Germinal center (tissue), 1 donor: ENCODE results near the gene PYGO2.

Experiments
- DNase-seq: peaks from one replicate; pipeline ENCODE4 v3.0.0; 2012; ENCODE audit warnings: mixed read lengths, low spot score

Gene PYGO2, protein sequence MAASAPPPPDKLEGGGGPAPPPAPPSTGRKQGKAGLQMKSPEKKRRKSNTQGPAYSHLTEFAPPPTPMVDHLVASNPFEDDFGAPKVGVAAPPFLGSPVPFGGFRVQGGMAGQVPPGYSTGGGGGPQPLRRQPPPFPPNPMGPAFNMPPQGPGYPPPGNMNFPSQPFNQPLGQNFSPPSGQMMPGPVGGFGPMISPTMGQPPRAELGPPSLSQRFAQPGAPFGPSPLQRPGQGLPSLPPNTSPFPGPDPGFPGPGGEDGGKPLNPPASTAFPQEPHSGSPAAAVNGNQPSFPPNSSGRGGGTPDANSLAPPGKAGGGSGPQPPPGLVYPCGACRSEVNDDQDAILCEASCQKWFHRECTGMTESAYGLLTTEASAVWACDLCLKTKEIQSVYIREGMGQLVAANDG

DNA sequence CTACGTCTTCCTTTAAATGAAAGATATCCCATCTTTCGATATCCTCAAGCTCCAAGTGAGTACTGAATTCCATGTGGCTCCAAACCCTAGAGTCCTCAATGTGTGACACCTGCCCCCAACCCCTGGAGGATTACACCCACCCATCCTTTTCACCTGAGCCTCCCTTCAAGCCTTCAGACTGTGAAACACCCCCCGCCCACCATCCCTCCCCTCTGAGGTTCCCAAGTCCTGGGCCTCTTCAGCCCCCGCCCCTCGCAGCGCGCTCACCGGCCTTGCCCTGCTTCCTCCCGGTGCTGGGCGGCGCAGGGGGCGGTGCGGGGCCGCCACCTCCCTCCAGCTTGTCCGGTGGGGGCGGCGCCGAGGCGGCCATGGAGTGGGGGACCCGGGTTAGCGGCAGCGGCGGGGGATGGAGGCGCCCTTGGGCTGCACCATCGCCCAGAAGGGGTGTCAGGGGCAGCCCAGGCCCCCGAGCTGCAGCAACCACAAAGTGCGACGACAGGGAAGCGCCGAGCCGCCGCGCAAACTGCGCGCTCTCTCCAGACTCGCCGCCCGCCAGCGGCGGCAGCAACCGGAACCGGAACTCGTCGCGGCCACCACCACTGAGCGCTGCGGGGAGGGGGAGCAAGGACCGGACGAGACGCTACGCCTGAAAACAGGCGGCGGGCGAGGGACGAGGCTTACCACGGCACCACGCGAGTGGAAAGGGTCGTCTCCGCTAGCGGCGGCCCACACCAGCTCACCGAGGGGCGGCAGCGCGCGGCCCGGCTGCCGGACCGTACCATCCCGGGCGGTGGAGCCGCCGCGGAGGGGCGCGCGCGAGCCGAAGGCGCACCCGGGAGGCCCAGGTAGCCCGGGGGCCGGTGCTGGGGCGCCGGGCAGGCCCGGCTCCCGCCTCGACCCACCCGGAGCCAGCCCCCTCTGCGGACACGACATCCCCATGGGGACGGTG, at the start of gene PYGO2:
Gene PYGO2 (minus strand): TSS at position 576 of the 949 bp plus-strand sequence. CDS start 206 bp downstream, at position 370.
- peak; percentile 81 for DNase-seq

DNA sequence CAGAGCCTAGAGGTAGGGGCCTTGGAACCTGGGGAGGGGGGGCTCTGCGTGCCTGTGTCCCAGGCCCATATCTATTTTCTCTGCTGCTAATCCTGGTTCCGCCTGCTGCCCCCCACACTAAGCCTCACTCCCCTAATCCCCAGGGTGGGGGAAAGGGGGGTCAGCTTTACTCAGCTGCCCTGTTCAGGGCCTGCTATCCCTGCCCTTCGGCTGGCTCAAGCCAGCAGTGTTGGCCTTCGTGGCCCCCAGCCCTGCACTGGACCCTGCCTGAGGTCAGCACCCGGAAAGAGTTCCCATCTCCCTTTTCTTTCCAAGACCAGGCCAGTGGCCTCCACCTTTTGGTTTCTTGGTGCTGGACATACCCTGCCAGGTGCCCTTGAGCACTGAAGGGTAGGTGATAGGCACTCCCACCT, 49.4 kb upstream of the PYGO2 start:
- DNase-seq = no peak

DNA sequence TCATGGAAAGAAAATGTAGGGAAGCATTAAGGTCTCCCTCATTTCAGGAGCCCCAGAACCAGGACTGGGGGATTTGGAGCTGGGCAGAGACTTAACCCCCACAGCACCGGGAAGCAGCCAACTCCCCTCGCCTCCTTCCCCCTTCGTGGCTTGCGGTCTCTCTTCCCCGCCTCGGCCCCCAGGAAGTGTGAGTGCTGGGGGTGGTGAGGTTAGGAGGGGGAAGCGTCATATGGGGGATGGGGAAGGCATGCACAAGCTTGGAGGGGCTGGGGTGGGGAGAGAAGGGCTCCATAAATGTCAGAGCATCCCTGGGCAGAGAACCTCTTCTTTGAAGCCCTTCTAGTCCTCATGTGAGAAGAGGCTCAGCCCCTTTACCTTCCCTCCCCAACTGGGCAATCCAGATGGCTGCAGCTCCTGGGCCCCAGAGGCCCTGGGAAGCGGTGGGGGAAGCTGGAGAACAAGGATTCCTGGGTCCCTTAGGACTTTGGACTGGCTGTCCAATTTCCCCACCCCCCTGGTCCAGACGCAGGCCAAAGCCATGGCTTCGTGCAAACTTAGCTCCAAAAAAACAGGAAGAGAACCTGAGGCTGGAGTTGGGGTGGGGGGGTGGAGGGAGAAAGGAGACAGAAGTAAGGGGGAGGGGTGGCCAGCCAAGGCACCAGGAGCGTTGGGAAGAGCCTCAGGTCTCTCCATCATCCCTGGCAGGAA, 48.8 kb upstream of the PYGO2 start:
- no peak for DNase-seq

DNA sequence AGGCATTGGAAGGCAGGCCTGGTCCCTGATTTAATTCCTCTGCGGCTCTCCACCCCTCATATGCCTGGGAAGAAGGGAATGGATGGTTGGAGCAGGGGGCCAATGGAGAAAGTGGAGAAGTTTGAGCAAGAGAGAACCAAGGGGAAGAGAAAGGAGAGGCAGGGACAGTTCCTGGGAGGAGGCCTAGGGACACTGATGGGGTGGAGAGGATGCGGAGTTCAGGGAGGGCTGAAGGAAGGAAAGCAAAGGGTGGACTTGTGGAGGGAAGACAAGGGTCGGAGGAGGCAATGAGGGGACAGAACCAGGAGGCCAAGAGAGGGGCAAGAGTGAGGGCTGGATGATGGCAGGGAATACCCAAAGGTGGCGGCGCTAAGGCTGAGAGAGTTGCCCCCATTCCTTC, 48.2 kb upstream of the PYGO2 start:
- DNase-seq = no peak

DNA sequence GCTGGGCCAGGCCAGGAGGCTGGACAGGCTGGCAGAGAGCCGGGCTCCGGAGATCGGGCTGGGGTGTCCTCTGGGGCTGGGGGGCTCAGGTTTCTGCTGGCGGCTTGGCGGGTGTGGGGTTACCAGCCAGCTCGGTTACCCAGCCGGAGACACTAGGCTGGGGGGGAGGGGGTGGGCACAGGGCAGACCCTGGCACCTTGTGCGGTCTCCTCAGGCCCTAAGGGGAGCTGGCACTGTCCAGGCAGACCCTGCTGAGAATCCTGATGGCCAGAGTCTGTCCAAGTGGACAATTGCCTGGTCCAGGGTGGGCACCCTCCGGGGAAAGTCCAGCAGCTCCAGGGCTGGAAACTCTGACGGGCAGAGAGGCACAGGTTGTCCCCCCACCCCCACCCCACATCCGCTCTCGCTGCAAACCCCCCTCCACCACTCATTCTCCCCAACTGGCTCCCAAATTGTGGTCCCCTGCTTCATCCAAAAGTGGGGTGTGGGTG, 47.7 kb upstream of the PYGO2 start:
- no peak for DNase-seq

DNA sequence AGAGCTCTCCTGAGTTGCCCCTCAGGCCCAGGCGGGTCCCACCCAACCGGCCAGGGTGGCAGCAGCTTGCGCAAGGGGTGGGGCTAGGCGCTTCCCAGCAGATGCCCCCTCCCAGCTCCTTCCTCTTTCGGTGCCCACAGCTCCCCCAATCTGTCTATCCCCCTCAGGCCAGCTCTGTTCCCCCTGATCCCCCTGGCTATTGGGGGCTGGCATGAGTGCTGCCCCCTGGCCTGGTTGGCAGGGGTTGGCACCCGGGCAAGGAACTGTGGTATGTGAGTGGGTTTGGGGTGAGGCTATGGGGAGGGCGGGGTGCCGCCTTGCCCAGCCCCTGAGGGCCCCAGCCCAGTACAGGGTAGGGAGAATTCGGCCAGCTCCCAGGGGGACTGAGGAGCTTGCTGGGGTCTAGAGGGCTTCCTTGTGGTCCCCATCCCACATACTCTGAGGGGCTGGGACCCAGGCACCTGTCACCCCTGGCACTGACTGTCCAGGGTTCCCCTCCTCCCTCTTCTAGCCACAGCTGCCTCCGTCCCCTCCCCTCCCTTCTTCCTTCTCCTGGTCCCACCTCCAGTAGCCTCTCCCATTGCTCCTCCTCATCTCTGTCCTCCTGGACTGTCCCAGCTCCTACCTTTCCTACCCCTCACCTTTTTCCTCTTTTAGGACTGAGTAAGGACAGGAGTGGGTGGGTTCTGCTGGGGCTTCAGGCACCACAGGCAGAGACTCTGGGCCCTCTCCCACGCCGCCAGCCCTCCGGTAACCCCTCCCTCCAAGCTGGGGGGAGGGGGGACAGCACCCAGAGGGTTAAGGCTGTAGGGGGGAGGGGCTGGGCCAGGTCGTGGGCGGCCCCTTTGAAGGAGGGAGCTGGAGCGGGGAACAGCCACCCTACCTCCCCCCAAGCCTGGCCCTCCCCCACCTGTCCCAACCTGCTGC, 46.7 kb upstream of the PYGO2 start:
- no peak for DNase-seq

DNA sequence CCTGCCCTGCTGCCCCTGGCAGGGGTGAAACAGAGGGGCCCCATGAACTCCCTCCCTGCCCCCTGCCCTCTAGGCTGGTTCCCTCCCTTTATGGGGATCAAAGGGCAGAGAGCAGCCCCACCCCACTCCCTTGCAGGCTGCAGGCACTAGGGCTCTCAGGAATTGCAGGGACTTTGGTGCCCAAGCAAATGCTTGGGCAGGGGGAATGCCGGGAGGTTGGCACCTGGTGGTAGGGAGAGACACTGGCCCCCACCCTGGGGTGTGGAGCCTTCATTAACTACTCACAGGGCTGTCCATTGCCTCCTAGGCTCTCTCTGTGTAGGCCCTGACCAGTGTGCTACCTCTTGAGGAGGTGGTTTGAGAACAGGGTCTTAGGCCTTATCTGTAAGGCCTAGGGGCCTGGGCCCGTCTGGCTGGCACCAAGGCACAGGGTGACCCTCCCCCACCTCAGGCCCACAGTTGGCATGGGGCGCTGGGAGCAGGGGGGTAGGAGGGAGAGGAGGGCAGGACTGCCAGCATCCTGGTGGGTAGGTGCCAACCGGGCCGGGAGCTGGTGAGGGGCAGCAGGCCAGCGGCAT, 45.8 kb upstream of the PYGO2 start:
- no peak for DNase-seq

DNA sequence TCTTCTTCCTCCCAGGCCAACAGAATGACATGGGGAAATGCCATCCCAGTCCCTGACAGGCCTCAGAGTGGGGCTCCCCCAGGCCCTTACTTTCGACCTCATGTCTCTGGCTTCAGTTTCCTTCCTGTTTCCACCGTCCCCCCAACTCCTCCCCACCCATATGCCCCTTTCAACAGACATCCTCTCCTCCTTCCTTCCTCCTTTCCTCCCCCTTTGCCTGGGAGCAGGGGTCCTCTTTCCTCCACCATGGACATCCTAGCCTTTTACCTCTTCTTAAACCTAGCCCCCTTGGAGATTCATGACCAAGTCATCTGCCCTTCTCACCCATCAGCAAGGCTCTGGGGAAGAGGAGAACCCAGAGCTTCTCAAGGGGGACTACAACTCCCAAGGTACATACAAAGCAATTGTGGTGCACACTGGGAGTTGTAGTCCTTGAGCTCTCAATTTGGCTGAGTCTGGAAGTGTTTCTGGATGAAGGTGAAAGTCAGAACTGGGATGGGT, 45.1 kb upstream of the PYGO2 start:
- DNase-seq = peak; percentile 49

DNA sequence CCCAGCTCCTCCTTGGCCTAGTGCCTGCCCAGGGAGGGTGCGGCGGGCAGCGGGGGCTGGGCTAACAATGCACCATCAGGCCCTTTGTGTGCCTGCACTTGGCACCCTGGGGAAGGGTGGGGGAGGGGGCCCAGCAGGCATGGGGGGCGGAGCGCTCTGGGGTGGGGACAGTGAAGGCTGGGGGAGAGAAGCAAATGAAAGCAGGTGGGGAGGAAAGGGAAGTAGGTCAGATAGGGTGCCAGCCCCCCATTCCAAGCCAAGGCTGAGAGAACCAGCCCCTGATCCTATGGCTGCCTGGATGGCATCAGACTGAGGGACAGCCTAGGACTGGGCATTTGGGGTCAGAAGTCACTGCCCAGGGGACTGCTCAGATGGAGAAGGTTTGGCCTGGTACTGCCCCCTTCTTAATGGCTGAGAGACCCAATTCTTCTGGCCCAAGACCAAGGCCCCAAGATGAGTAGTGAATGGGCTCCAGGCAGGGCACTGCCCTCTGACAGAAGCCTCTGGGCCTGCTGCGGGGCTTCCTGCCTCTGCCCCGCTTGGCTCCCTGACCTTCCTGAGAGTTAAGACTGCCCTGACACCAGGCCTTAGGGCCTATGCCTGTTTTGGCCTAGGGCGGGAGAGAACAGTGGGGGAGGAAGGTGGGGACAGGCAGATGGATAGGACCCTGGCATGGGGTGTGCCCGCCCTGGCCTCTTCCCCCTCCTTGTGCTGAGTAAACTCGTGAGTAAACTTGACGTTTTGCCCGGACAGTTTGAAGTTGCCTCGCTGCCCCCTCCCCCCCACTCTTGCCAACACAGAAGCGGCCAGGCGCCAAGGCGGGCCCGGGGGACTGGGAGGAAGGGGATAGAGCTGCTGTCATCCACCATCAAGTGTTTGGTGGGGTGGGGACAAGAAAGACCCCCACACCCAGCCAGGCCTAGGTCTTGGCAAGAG, 43.8 kb upstream of the PYGO2 start:
- DNase-seq = peak; percentile 73

DNA sequence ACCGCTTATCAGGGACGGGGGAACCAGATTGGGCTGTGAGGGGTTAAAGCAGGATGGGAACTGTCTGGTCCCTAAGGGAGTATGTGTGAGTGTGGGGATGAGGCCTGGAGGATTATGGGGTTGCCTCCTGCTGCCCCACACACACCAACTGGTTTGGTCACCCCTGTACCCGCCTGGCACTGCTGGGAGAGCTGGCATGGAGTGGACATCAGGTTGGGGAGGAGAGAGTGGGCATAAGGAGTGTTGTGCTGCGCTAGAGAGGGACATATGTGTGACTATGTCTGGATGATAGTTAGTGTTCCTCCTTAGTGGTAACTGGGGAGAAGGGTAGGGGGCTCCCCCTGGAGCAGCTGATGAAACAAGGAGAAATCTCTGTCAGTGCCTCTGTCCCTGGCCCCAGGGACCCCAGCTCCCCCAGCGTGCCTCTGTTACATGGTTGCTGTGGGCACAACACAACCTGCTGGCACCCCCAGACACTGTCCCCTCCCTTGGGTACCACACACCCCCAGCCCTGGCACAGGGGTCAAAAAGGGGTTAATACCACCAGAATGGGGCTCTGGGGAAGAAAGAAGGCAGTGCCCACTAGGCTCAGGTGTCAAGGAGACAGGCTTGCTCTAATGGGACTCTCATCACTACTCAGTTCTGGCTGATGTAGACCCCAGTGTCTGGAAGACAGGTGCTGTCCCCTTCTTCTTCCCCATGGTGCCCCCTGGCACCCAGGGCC, 42.9 kb upstream of the PYGO2 start:
- no peak for DNase-seq

DNA sequence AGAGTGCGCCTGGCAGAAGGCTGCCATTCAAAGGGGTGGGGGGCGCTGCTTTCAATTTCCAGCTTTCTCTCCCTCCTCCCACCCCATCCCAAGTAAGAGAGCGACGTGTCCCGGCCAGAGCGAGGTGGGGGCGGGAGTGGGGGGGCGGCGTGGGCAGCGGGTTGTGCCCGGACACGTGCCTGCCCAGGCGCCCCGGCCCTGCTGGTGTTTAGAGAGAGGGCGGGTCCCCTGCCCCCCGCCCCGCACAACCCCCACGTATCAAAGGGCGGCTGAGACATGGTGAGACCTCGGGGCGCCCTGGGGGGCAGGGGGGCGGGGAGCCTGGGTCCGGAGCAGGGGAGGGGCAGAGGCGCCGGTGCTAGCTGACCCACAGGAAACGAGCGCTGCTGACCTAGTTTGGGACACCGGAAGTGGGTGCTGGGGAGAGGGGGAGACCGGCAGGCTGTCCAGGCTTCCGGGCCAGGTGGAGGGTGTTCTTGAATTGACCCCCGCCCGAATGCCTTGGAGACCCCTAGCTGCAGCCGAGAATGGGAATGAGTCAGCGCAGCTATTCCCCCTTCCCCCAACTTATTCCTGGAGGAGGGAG, 42.3 kb upstream of the PYGO2 start:
- no peak for DNase-seq

DNA sequence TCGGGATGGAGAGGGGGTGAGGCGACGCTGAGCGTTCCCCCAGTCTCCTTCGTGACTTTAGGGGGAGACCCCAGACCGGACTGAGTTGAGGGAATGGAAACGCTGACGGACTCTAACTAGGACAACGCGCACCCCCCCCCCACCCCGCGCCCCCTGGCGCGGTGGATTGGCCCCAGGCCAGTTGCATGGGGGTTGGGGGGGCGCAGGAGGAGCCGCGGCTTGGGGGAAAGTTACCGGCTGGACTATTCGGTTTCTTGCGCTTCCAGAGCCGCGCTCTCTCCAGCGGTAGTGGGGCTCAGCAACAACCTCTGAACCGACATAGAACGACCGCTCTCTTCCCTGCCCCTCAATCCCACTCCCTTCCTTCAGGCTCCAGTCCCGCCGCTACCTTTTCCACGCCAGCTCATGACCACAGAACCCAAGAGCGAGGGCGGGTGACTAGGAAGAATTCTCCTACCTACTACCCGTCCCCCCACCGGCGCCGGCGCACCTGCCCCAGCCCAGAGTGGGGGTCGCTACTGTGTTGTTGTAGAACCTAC, 41.7 kb upstream of the PYGO2 start:
- DNase-seq = no peak

DNA sequence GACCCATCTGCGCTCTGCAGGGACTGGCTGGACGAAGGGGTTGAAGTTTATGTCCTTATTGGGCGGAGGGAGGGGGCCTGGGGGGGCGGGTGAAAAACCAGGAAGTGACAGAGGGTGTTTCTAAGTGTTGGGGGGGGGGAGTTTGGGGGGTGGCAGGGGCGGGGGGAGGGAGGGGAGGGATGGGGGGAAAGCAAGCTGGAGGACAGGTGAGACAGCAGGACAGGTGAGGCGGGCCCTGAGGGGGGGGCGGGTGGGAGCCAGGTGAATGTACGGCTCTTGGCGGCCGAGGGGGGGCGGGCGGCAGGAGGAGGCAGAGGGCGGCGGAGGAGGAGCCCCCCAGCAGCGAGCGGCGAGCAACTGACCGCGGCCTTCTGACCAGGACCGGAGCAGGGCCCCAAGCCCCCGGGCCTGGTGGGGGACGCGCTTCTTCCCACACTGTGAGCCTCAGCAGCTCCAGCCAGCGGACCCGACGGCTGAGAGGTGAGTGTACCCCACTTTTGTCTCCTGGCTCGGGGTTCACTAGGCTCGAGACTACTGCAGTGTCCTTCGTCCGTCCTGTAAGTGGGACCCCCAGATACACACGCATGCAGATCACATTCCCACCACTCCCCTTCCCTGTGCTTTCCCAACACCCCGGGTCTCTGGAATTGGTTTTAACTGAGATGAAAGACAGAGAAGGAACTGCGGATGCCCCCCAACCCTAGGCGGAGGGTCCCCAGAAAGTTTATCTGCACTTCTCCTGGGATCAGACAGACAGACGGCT, 41.1 kb upstream of the PYGO2 start, which contains the start of gene ZBTB7B:
Gene ZBTB7B (plus strand): TSS at position 339 of the 763 bp plus-strand sequence. CDS start 11,859 bp downstream, outside the sequence.
- DNase-seq = peak; percentile 52

DNA sequence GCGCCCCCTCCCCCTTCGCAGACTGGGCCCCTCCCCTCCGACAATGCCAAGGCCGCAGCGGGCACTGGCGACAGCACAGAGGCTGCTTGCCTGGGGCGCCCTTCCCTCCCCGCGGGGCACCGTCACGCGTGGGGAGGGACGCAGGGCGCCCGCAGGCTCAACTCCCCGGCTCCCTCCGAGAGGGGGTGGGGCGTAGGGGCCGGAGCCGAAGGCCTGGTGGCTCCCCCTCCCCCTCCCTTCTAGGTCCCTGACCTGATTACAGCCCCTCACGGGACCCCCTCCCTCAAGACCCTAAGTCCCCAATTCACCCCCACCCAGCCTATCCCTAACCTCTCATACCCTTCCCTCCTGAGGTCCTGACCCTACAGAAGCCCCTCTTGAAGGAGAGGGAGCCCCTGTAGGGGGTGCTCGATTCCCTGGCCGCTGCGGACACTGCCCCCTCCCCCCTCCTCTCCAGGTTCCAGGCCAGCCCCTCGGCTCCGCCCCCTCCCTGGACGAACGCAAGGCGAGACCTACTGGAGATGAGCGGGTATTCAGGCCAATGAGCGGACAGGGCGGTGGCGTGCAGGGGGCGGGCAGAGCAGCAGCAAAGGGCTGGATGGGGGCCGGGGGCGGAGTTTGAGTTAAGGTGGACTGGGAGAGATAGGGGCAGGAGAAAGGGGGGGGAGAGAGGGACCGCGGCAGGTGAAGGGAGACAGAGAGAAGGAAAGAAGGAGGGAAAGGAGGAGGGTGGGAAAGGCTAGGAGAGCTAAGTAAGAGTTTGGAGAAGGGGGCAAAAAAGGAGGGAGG, 40.3 kb upstream of the PYGO2 start:
- DNase-seq = peak; percentile 98

DNA sequence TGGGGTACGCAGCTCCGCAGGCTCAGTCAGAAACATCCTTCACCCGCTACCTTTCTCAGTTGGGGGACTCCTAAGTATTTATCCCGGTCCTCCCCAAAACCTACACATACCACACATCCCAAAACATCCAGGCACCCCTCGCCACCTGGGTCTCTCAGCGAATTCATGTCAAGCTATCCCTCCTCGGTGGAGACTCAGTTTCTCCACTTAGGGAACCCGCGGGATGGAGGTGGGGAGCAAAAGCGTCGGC, 39.8 kb upstream of the PYGO2 start:
- DNase-seq = no peak

DNA sequence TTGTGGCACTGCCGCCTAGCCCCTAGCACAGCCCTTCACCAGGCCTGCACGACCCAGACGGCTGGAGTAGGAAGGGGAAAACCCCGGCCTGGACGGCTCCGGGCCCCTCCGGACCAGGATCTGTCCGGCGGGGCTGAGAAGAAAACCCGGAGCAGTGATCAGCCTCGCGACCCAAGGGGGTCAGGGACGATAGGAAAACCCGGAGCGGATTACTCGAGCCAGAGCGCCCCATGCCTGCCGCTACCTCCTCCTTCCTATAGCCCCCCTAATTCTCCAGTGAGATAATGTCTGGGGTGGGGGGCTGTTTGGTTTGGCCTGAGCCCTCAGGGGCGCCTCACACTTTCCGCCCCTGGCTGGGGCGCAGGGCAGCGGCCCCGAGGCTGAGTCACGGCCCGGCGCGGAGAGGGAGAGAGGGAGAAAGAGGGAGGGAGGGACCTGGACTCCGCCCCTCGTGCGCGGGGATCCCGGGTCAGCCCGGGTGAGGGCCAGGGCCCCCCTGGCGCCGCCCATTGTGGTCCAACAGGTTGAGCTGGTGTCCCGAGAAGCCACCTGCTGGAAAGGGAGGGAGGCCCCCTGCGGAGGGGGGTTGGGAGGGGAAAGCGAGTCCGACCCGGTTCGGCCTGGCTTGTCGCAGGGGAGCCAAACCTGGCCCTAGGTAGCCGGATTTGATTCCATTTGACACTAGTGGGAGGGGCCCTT, 39.3 kb upstream of the PYGO2 start:
- peak; percentile 88 for DNase-seq
